Activated naive CD8-positive, alpha-beta T cell treated with anti-CD3 and anti-CD28 coated beads for 36 hours (primary cell): ENCODE results near the gene SRL. TPM values are rescaled to one million over a fixed set of nuclear protein-coding genes. Genes with fewer than 3 reads are reported as not detected.

Source experiments
- DNase-seq: peaks from one replicate; pipeline ENCODE4 v3.0.0; 2021
- H3K27ac Mint-ChIP-seq: one replicate; pipeline ENCODE4 v1.8.0; 2022; ENCODE audit warnings: mild to moderate bottlenecking, moderate library complexity, mixed read lengths
- H3K27me3 Mint-ChIP-seq: one replicate; pipeline ENCODE4 v1.8.0; 2022; ENCODE audit warnings: mild to moderate bottlenecking, mixed read lengths
- H3K36me3 Mint-ChIP-seq: one replicate; pipeline ENCODE4 v1.8.0; 2021; ENCODE audit warnings: mild to moderate bottlenecking, mixed read lengths
- H3K4me1 Mint-ChIP-seq: one replicate; pipeline ENCODE4 v1.8.0; 2021; ENCODE audit warnings: mixed read lengths
- H3K4me3 Mint-ChIP-seq: one replicate; pipeline ENCODE4 v1.8.0; 2022; ENCODE audit warnings: mild to moderate bottlenecking, moderate library complexity, mixed read lengths
- H3K9me3 Mint-ChIP-seq: one replicate; pipeline ENCODE4 v1.8.0; 2022; ENCODE audit warnings: mixed read lengths
- total RNA-seq, 2 experiments: library from RNA; stranded (reverse); gene quantifications; one replicate each; pipeline ENCODE4 v1.2.3, GENCODE V29; 2021

Gene SRL
- total RNA-seq = not detected

DNA sequence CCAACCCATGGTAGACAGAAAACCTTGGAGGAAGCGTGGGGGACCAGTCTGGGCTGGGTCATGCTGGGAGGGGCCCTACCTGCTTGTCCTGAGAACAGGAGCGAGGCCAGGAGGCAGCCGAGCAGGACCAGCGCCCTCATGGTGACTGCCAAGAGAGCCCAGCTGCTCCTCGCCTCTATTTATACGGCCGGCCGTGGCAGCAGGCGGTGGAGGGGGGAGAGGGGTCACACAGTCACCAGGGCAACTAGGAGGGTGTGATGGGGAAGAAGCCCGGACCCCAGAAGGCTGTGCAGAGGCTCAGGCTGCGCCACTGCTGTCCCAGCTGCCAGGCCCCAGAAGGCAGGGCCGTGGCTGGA, at the start of gene SRL:
SRL (minus strand) TSS at position 153 of the 356 bp plus-strand sequence; CDS start at position 140, 13 bp downstream.
- Mint-ChIP-seq H3K4me3 (no peak within 1 kb of the TSS), H3K36me3 (no peaks in the 10 kb centered on the region), H3K4me1 (peaks cover 4% of the 10 kb centered on the region), H3K9me3 (no peaks in the 10 kb centered on the region), H3K27ac (no peak within 1 kb of the TSS), H3K27me3 (no peaks in the 10 kb centered on the region)
- DNase-seq = no peak

DNA sequence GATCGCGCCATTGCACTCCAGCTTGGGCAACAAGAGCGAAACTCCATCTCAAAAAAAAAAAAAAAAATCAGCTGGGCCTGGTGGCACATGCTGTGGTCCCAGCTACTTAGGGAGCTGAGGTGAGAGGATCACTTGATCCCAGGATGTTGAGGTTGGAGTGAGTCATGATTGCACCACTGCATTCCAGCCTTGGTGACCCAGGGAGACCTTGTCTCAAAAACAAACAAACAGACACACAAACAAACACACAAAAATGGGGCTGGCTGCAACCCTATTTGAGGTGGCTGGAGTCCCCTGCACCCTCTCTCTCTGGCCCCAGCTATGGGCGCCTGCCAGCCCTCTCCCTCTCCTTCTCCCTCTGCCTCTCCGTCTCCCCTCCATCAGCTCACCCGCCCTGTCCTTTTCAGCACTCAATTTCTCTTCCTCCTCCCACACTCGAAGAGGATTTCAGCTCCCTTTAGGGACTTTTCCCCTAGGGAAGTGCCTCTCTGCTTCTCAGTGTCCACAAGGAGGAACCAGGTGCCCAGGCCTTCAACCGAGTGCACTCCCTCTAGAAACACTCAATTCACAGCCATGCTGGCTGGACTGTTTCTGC, 48.5 kb upstream of the SRL start:
- no peaks in the 10 kb centered on the region for H3K9me3 Mint-ChIP-seq
- no peak overlapping the region for H3K4me3 Mint-ChIP-seq
- no peak overlapping the region for H3K27ac Mint-ChIP-seq
- no peaks in the 10 kb centered on the region for H3K36me3 Mint-ChIP-seq
- H3K4me1 Mint-ChIP-seq = peaks cover 11% of the 10 kb centered on the region
- no peak for DNase-seq
- H3K27me3 Mint-ChIP-seq = peaks cover 13% of the 10 kb centered on the region

DNA sequence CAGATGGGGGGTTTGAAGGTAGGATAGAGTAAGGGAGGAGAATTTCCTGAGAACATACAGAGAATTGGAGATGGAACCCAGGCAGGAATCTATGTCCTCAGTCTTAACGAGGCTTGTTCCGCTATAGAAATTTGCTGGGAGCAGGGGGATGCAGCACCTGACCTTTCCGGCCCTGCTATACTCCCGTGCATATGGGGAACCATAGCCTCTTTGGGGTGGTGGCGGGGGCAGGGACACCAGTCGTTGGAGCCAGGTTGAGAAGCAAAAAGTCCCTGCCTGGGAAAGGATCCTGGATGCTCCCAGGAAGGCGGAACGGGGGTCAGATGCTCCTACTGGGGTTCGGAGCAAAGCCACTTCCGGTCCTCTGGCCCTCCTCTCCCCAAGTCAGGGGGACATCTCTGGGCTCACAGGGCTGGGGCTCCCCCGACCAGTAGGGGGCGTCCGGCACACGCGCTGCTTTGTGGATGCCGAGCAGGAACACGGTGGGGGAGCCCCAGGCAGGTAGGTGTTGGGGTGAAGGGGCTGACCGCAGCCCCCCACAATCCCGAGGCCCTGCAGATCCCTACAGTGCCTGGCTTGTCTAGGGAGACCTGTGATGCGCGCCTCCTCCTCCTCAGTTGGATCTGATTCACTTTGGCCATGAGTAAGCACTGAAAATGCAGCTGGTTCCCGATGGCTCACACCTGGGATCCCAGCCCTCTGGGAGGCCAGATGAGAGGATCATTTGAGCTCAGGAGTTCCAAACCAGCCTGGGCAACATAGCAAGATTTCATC, 46.5 kb upstream of the SRL start:
- Mint-ChIP-seq H3K27me3 (peaks cover 16% of the 10 kb centered on the region), H3K4me3 (no peak overlapping the region), H3K4me1 (peaks cover 8% of the 10 kb centered on the region), H3K36me3 (no peaks in the 10 kb centered on the region), H3K9me3 (no peaks in the 10 kb centered on the region), H3K27ac (peak overlapping the region; percentile 76)
- peak; percentile 83 for DNase-seq

DNA sequence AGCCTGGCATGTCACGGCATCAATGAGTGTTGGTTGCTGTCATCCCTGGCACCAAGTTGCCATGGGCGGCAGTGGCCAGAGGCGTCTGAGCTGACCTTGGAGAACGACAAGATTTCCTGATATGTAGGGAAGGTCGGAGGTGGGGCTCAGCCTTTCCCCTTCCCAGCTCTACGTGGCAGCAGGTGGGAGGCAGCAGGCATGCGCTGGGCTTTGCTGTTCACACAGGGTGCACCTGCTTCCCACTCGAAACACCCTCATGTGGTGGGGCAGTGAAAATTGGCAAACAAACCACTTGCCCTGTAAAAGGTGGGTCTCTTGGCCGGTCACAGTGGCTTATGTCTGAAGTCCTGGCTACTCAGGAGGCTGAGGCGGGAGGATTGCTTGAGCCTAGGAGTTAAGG, 43.3 kb upstream of the SRL start:
- Mint-ChIP-seq H3K4me1 (peaks cover 8% of the 10 kb centered on the region), H3K27me3 (peaks cover 22% of the 10 kb centered on the region), H3K36me3 (no peaks in the 10 kb centered on the region), H3K27ac (no peak overlapping the region), H3K9me3 (no peaks in the 10 kb centered on the region), H3K4me3 (no peak overlapping the region)
- no peak for DNase-seq

DNA sequence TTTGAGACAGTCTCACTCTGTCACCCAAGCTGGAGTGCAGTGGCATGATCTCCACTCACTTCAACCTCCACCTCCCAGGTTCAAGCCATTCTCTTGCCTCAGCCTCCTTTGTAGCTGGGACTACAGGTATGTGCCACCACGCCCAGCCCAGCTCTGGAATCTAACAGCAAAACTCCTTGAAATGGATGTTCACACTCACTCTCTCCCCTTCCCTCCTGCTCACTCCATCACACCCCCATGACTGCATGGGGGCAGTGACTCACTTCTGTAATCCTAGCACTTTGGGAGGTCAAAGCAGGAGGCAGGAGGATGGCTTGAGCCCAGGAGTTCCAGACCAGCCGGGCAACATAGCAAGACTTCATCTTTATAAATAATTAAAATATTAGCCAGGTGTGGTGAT, 42.1 kb upstream of the SRL start:
- Mint-ChIP-seq H3K27ac (no peak overlapping the region), H3K9me3 (no peaks in the 10 kb centered on the region), H3K27me3 (peaks cover 22% of the 10 kb centered on the region), H3K4me1 (peaks cover 8% of the 10 kb centered on the region), H3K4me3 (no peak overlapping the region), H3K36me3 (no peaks in the 10 kb centered on the region)
- no peak for DNase-seq

DNA sequence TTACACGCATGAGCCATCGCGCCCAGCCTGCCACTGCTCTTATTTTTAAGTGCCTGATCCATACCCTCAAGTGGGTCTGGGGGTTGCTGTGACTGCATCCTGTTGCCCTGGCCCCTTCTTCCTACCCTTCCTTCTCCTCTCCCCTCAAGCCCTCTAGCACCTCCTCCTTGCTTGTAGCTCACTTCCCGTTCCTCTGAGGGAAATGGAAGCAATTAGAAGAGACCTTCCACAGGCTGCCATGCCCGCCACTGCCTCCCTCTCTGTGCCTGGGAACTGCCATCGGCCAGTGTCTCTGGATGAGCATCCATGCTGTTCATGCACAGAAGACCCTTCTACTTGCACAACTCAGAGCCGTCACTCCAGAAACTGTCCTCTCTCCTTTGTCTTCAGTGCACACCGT, 41.6 kb upstream of the SRL start:
- Mint-ChIP-seq H3K4me1 (peaks cover 6% of the 10 kb centered on the region), H3K36me3 (no peaks in the 10 kb centered on the region), H3K27me3 (peaks cover 18% of the 10 kb centered on the region), H3K4me3 (no peak overlapping the region), H3K27ac (no peak overlapping the region), H3K9me3 (no peaks in the 10 kb centered on the region)
- no peak for DNase-seq

DNA sequence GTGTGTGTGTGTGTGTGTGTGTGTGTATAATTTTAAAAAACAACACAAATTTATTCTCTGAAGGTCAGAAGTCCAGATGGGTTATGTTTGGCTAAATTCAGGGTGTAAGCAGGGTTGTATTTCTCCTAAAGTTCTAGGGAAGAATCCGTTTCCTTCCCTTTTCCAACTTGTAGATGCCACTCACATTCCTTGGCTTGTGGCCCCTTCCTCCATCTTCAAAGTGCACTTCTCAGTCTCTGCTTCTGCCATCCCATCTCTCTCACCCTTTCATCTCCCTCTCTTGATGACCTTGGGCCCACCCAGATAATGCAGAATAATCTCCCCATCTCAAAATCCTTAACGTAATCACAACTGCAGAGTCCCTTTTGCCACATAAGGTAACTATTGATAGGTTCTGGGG, 38.7 kb upstream of the SRL start:
- Mint-ChIP-seq H3K27me3 (peaks cover 15% of the 10 kb centered on the region), H3K9me3 (no peaks in the 10 kb centered on the region), H3K27ac (no peak overlapping the region), H3K36me3 (no peaks in the 10 kb centered on the region), H3K4me1 (no peaks in the 10 kb centered on the region), H3K4me3 (no peak overlapping the region)
- DNase-seq = no peak

DNA sequence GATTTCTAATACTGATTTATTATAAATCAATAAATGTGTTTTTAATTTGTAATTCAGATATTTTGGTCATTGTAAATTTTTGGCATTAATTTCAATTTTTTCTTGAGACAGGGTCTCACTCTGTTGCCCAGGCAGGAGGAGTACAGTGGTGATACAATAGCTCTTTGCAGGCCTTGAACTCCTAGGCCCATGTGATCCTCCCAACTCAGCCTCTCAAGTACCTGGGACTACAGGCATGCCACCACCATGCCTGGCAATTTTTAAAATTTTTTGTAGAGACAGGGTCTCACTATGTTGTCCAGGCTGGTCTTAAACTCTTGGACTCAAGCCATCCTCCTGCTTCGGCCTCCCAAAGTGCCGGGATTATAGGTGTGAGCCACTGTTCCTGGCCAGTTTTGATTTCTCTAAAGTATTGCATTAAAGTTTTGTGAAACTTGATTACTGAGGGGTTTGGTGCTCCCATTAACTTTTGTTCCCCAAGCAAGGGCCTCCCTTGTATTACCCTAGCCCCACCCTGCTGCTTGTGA, 36.2 kb upstream of the SRL start:
- Mint-ChIP-seq H3K4me1 (peaks cover 2% of the 10 kb centered on the region), H3K27ac (no peak overlapping the region), H3K4me3 (no peak overlapping the region), H3K9me3 (no peaks in the 10 kb centered on the region), H3K27me3 (peaks cover 3% of the 10 kb centered on the region), H3K36me3 (no peaks in the 10 kb centered on the region)
- DNase-seq = no peak

DNA sequence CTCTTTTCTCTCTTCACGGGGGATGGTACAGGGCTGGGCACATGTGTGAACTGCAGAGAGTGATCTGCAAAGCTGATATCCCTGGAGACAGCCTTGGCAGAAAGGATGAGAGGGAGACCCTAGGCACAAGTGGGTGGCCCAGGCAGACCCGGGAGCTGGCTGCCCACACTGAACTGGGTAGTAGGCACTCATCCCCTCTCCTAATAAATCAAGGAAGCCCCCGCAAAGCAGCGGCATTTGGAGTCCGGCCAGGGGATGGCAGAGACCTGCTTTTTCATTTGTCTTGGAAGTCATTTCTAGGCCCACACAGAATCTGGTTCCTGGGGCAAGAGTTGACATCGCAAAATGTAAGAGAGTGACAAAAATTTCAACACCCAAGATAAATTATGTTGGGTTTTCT, 34.0 kb upstream of the SRL start:
- H3K36me3 Mint-ChIP-seq = peaks cover 2% of the 10 kb centered on the region
- peaks cover 2% of the 10 kb centered on the region for H3K27me3 Mint-ChIP-seq
- H3K4me3 Mint-ChIP-seq = no peak overlapping the region
- no peaks in the 10 kb centered on the region for H3K9me3 Mint-ChIP-seq
- DNase-seq = no peak
- H3K27ac Mint-ChIP-seq = no peak overlapping the region
- H3K4me1 Mint-ChIP-seq = peaks cover 4% of the 10 kb centered on the region

DNA sequence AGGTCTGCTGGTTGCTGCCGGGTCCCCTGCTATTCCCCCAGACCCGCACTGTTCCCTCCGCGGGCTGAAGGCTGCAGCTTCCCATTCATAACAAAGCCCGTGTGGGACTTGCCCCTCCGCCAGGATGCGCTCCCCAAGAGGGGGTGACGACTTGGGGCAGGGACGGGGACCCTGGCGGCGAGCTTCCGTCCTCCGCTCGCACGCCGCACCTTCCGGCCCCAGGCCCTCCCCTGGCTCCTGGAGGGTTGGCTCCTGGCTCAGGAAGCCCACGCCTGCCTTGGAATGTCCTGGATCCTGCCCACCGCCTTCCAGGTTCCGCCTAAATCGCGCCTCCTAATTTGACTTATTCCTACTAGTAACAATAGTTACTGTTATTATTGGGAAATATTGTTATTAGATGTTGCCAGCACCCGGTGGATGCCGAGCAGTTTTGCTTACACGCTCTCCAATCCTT, 32.0 kb upstream of the SRL start:
- no peak overlapping the region for H3K27ac Mint-ChIP-seq

DNA sequence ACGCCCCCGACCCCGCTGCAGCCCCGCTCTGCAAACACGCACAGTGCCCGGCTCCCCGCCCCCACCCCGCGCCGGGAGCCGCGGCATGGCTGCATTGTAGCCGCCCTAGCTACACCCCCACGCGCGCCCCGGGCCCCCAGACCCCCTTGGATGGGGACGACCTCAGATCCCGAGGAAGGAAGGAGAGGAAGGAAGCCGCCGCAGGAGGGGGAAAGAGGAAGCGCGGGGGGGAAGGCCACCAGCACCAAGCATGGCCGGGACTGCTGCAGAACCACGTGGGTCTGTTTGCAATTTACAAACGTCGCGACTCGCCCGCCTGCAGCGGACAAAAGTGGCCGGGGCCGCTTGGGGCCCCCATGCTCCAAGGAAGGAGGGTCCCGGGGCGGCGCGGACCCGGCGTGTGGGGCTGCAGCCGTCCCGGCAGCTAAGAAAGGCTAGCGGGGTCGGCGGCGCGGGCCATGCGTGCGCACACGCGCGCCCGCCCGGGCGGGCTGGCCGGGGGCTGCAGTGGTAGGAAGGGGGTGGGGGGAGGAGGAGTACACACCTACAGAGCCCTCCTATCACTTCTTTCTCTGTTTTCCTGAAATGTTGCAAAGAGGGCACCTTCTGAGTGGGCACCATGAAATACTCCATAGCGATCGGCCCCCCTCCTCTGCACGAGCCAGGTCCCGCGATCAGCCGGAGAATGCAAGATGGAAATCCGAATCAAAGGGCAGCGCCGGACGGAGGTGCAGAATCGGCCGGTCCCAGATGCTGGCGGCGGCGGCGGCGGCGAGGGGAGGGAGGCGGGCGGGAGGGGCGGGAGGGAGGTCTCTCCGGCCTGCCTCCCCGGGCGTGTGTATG, 30.5 kb upstream of the SRL start:
- Mint-ChIP-seq H3K4me1 (peaks cover 16% of the 10 kb centered on the region), H3K36me3 (peaks cover 9% of the 10 kb centered on the region), H3K27me3 (no peaks in the 10 kb centered on the region), H3K9me3 (no peaks in the 10 kb centered on the region), H3K27ac (peak overlapping the region; percentile 96), H3K4me3 (peak overlapping the region; percentile 94)
- no peak for DNase-seq

More for the DNA sequence above, 32.0 kb upstream of the SRL start:
- Mint-ChIP-seq H3K4me1 (peaks cover 10% of the 10 kb centered on the region), H3K9me3 (no peaks in the 10 kb centered on the region), H3K4me3 (peak overlapping the region; percentile 65), H3K27me3 (no peaks in the 10 kb centered on the region), H3K36me3 (peaks cover 4% of the 10 kb centered on the region)
- DNase-seq = peak; percentile 72

DNA sequence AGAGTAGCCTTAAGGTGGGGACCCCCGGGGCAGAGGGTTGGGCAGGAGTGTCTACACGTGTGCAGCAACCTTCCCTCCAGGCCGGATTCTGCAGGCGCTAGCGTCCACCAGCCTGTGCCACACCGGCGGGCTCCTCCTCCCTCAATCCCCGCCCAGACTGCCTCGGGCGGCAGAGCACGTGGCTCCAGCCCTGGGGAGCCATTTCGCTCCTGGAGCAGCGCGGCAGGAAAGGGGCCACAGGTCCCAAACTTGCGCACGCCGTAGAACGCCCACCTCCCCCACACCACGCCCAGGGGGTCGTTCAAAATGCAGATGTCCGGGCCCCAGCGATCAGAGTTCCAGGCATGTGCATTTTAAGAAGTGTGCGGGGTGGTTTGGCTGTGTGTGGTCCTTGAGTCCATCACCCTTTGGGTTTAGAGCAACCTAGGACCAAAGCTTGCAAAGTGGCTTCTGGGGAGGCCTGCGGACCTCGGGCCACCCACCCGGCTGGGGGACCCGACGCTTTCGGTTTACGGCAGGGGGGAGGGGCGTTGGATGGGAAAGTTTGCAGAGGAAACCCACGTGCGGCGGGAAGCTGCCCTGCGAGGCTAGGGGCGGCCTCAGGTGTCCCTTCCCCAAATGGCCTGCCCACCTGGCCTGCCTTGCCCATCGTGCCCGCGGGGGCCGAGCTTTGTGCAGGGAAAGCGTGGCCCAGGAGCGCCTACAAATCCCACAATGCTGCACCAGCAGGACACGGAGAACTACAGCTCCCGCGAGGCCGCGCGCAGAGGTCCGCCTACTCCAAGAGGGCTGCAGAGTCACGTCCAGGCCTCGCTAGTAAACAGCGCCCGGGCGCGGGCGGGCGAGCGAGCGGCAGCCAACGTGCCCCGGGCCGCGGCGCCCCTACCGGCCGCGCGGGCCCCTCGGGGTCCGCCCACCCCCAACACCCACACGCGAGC, 29.6 kb upstream of the SRL start:
- Mint-ChIP-seq H3K4me1 (peaks cover 16% of the 10 kb centered on the region), H3K27ac (peak overlapping the region; percentile 96), H3K4me3 (peak overlapping the region; percentile 94), H3K36me3 (peaks cover 9% of the 10 kb centered on the region), H3K27me3 (no peaks in the 10 kb centered on the region), H3K9me3 (no peaks in the 10 kb centered on the region)
- peak; percentile 91 for DNase-seq

DNA sequence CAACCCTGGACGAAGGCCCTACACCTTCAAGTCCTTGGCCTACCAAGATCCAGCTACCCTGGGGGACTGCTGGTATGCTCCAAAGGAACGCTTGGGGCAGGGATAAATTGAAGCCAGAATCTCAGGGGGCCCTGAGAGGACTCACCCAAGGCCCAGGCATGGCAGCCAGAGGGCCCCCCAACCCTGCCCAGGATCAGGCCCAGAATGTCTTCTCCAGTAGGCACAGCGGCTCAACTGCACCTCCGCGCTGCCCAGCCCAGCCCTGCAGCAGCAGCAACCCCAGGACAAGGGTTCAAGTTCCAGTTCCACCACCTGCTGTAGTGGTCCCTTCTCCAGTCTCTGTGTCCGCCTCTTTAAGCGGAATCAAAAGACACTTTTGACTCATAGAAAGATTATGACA, 28.7 kb upstream of the SRL start:
- Mint-ChIP-seq H3K9me3 (no peaks in the 10 kb centered on the region), H3K4me1 (peaks cover 20% of the 10 kb centered on the region), H3K4me3 (peak overlapping the region; percentile 94), H3K27ac (peak overlapping the region; percentile 96), H3K27me3 (no peaks in the 10 kb centered on the region), H3K36me3 (peaks cover 9% of the 10 kb centered on the region)
- DNase-seq = no peak

DNA sequence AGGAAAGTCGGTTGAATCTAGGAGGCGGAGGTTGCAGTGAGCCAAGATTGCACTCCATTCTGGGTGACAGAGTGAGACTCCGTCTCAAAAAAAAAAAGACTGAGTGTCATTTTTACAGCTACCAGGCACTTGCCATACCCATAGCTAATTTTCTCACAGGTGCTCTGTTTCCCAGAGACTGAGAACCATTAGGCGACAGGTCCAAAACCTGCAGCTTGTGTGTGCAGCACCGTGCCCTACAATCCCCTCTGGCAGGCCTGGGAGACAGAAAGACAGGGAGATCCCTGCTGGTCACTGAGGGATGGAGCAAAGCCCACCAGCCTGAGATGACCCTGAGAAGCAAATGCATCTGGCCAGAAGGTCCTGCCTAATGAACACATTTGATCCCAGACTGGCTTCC, 28.2 kb upstream of the SRL start:
- Mint-ChIP-seq H3K9me3 (no peaks in the 10 kb centered on the region), H3K4me1 (peaks cover 20% of the 10 kb centered on the region), H3K4me3 (peak overlapping the region; percentile 94), H3K27ac (no peak overlapping the region), H3K36me3 (peaks cover 9% of the 10 kb centered on the region), H3K27me3 (no peaks in the 10 kb centered on the region)
- no peak for DNase-seq
